Astrocyte (in vitro differentiated cells and primary cell): ENCODE data around the gene CPB2.

ENCODE experiments used
- EZH2 ChIP-seq: IDR thresholded peaks from 2 replicates; pipeline ENCODE4 v1.6.1; 2012; ENCODE audit warnings: mild to moderate bottlenecking, low read length, inconsistent platforms; ENCODE audit not compliant: insufficient read depth
- TF ChIP-seq, protein P1 (sequence below): IDR thresholded peaks from 2 replicates; pipeline ENCODE4 v1.5.1; 2011; ENCODE audit warnings: low read depth, mild to moderate bottlenecking, inconsistent platforms, low read length, moderate library complexity; ENCODE audit not compliant: insufficient read depth

DNA sequence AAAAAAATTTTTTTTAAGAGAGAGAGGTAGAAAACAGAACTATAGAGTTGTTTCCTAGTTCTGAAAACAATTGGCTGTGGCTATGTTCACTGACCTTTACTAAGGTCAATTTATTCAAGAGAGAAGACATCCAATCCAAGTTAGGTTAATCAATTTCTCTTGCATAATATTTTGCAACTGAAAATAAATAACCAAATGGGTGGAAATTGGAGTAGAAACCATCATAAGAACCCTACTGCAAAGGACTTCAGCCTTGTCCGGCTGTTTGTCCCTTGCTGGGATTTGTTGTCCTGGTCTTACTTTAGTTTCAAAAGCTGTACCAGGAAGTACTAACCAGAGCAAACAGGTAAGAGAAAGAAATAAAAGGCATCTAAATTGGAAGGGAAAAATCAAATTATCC lies 29.0 kb downstream of the CPB2 start:
- TF ChIP-seq, protein P1, sequence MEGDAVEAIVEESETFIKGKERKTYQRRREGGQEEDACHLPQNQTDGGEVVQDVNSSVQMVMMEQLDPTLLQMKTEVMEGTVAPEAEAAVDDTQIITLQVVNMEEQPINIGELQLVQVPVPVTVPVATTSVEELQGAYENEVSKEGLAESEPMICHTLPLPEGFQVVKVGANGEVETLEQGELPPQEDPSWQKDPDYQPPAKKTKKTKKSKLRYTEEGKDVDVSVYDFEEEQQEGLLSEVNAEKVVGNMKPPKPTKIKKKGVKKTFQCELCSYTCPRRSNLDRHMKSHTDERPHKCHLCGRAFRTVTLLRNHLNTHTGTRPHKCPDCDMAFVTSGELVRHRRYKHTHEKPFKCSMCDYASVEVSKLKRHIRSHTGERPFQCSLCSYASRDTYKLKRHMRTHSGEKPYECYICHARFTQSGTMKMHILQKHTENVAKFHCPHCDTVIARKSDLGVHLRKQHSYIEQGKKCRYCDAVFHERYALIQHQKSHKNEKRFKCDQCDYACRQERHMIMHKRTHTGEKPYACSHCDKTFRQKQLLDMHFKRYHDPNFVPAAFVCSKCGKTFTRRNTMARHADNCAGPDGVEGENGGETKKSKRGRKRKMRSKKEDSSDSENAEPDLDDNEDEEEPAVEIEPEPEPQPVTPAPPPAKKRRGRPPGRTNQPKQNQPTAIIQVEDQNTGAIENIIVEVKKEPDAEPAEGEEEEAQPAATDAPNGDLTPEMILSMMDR = no peak
- TF ChIP-seq EZH2 = no peak
